Measurements from ENCODE around the gene EBF3.

DNA sequence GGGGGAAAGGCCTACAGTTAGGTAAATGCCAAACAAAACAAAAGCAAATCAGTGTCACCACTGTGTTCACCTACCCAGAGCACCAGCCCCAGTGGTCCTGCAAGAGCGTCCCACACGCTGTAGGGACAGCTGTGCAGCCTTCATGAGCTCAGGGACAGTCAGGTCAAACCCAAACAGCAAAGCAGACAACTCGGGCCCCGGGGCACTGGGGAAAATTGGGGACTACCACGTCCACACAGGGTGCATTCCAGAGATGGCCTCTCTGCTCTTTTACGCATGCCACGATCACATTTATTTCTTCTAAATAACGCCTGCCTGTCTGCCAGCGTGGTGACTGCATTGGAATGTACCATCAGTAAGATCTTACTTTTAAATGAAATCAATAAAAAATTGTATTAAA is 21.7 kb downstream of the EBF3 start:
- TF ChIP-seq, protein P1, sequence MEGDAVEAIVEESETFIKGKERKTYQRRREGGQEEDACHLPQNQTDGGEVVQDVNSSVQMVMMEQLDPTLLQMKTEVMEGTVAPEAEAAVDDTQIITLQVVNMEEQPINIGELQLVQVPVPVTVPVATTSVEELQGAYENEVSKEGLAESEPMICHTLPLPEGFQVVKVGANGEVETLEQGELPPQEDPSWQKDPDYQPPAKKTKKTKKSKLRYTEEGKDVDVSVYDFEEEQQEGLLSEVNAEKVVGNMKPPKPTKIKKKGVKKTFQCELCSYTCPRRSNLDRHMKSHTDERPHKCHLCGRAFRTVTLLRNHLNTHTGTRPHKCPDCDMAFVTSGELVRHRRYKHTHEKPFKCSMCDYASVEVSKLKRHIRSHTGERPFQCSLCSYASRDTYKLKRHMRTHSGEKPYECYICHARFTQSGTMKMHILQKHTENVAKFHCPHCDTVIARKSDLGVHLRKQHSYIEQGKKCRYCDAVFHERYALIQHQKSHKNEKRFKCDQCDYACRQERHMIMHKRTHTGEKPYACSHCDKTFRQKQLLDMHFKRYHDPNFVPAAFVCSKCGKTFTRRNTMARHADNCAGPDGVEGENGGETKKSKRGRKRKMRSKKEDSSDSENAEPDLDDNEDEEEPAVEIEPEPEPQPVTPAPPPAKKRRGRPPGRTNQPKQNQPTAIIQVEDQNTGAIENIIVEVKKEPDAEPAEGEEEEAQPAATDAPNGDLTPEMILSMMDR (conservative IDR thresholded peaks at IDR 0.05; ENCODE audit: low read depth in 2 of 2): no peak
- no peak for TF ChIP-seq EZH2 (IDR thresholded peaks at IDR 0.05; ENCODE audit: low read depth, unreplicated experiment)
- TF ChIP-seq, protein P2, sequence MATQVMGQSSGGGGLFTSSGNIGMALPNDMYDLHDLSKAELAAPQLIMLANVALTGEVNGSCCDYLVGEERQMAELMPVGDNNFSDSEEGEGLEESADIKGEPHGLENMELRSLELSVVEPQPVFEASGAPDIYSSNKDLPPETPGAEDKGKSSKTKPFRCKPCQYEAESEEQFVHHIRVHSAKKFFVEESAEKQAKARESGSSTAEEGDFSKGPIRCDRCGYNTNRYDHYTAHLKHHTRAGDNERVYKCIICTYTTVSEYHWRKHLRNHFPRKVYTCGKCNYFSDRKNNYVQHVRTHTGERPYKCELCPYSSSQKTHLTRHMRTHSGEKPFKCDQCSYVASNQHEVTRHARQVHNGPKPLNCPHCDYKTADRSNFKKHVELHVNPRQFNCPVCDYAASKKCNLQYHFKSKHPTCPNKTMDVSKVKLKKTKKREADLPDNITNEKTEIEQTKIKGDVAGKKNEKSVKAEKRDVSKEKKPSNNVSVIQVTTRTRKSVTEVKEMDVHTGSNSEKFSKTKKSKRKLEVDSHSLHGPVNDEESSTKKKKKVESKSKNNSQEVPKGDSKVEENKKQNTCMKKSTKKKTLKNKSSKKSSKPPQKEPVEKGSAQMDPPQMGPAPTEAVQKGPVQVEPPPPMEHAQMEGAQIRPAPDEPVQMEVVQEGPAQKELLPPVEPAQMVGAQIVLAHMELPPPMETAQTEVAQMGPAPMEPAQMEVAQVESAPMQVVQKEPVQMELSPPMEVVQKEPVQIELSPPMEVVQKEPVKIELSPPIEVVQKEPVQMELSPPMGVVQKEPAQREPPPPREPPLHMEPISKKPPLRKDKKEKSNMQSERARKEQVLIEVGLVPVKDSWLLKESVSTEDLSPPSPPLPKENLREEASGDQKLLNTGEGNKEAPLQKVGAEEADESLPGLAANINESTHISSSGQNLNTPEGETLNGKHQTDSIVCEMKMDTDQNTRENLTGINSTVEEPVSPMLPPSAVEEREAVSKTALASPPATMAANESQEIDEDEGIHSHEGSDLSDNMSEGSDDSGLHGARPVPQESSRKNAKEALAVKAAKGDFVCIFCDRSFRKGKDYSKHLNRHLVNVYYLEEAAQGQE (IDR thresholded peaks at IDR 0.05; ENCODE audit: unreplicated experiment): no peak
- no peak for TF ChIP-seq POLR2AphosphoS5 (IDR thresholded peaks at IDR 0.05; ENCODE audit: low read depth)
- TF ChIP-seq JUNB (IDR thresholded peaks at IDR 0.05; ENCODE audit: unreplicated experiment): no peak
- no peak for TF ChIP-seq EZH2phosphoT487 (IDR thresholded peaks at IDR 0.05; ENCODE audit: unreplicated experiment)
- TF ChIP-seq NANOG (IDR thresholded peaks at IDR 0.05; ENCODE audit: borderline replicate concordance): no peak
- TF ChIP-seq, protein P3, sequence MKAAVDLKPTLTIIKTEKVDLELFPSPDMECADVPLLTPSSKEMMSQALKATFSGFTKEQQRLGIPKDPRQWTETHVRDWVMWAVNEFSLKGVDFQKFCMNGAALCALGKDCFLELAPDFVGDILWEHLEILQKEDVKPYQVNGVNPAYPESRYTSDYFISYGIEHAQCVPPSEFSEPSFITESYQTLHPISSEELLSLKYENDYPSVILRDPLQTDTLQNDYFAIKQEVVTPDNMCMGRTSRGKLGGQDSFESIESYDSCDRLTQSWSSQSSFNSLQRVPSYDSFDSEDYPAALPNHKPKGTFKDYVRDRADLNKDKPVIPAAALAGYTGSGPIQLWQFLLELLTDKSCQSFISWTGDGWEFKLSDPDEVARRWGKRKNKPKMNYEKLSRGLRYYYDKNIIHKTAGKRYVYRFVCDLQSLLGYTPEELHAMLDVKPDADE (IDR thresholded peaks at IDR 0.05): no peak
- TF ChIP-seq CREB1 (CRISPR knock-in tag; IDR thresholded peaks at IDR 0.05; ENCODE audit: low read depth): no peak
- no peak for TF ChIP-seq ZNF114 (CRISPR knock-in tag; IDR thresholded peaks at IDR 0.05)
- TF ChIP-seq, protein P4, sequence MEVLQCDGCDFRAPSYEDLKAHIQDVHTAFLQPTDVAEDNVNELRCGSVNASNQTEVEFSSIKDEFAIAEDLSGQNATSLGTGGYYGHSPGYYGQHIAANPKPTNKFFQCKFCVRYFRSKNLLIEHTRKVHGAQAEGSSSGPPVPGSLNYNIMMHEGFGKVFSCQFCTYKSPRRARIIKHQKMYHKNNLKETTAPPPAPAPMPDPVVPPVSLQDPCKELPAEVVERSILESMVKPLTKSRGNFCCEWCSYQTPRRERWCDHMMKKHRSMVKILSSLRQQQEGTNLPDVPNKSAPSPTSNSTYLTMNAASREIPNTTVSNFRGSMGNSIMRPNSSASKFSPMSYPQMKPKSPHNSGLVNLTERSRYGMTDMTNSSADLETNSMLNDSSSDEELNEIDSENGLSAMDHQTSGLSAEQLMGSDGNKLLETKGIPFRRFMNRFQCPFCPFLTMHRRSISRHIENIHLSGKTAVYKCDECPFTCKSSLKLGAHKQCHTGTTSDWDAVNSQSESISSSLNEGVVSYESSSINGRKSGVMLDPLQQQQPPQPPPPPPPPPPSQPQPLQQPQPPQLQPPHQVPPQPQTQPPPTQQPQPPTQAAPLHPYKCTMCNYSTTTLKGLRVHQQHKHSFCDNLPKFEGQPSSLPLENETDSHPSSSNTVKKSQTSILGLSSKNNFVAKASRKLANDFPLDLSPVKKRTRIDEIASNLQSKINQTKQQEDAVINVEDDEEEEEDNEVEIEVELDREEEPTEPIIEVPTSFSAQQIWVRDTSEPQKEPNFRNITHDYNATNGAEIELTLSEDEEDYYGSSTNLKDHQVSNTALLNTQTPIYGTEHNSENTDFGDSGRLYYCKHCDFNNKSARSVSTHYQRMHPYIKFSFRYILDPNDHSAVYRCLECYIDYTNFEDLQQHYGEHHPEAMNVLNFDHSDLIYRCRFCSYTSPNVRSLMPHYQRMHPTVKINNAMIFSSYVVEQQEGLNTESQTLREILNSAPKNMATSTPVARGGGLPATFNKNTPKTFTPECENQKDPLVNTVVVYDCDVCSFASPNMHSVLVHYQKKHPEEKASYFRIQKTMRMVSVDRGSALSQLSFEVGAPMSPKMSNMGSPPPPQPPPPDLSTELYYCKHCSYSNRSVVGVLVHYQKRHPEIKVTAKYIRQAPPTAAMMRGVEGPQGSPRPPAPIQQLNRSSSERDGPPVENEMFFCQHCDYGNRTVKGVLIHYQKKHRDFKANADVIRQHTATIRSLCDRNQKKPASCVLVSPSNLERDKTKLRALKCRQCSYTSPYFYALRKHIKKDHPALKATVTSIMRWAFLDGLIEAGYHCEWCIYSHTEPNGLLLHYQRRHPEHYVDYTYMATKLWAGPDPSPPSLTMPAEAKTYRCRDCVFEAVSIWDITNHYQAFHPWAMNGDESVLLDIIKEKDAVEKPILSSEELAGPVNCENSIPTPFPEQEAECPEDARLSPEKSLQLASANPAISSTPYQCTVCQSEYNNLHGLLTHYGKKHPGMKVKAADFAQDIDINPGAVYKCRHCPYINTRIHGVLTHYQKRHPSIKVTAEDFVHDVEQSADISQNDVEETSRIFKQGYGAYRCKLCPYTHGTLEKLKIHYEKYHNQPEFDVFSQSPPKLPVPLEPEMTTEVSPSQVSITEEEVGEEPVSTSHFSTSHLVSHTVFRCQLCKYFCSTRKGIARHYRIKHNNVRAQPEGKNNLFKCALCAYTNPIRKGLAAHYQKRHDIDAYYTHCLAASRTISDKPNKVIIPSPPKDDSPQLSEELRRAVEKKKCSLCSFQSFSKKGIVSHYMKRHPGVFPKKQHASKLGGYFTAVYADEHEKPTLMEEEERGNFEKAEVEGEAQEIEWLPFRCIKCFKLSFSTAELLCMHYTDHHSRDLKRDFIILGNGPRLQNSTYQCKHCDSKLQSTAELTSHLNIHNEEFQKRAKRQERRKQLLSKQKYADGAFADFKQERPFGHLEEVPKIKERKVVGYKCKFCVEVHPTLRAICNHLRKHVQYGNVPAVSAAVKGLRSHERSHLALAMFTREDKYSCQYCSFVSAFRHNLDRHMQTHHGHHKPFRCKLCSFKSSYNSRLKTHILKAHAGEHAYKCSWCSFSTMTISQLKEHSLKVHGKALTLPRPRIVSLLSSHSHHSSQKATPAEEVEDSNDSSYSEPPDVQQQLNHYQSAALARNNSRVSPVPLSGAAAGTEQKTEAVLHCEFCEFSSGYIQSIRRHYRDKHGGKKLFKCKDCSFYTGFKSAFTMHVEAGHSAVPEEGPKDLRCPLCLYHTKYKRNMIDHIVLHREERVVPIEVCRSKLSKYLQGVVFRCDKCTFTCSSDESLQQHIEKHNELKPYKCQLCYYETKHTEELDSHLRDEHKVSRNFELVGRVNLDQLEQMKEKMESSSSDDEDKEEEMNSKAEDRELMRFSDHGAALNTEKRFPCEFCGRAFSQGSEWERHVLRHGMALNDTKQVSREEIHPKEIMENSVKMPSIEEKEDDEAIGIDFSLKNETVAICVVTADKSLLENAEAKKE (CRISPR knock-in tag; IDR thresholded peaks at IDR 0.05): no peak
- no peak for TF ChIP-seq ZNF331 (CRISPR knock-in tag; IDR thresholded peaks at IDR 0.05; ENCODE audit: low read depth)
